ENCODE results near the gene LPAR3. TPM values are rescaled to one million over a fixed set of nuclear protein-coding genes. Genes with fewer than 3 reads are reported as not detected.

The LPAR3 gene
- total RNA-seq, 4 donors from 2014 or later: 9.1 TPM; not detected in 3

GRCh38 chr1:84841971-84842370 lies 51.0 kb downstream of the LPAR3 start:
- no peaks in the 10 kb centered on the region for H3K27me3 ChIP-seq
- H3K36me3 ChIP-seq: no peaks in the 10 kb centered on the region
- H3K4me1 ChIP-seq: no peaks in the 10 kb centered on the region
- H3K9me3 ChIP-seq: no peaks in the 10 kb centered on the region
- DNase-seq: no peak
- H3K27ac ChIP-seq: no peak overlapping the region
- no peak overlapping the region for H3K4me3 ChIP-seq
- TF ChIP-seq POLR2A (IDR thresholded peaks at IDR 0.05): no peak

DNA sequence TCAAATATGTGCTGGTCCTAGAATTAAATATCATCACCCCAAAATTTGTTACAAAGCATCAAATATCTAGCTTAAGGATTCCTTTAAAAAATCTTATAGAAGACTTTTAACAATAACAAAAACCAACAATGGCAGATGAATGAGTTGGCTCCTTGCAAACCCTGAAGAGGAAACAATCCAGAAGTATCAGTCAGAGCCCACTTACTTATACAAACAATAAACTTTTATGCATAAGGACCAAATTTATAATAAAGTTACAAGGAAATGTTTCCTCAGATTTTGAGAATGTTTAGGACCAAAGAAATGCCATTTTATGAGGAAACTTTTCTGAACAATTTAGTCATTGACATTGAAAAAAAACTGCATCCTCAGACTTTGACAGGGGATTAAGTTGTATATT lies 52.7 kb downstream of the LPAR3 start:
- Histone ChIP-seq H3K27ac (no peak overlapping the region), H3K9me3 (no peaks in the 10 kb centered on the region), H3K4me1 (no peaks in the 10 kb centered on the region), H3K36me3 (no peaks in the 10 kb centered on the region), H3K4me3 (no peak overlapping the region), H3K27me3 (no peaks in the 10 kb centered on the region)
- no peak for DNase-seq
- TF ChIP-seq CTCF (IDR thresholded peaks at IDR 0.05) (no peak), POLR2A (IDR thresholded peaks at IDR 0.05) (no peak)

GRCh38 chr1:84839544-84839943 lies 53.5 kb downstream of the LPAR3 start:
- Histone ChIP-seq H3K36me3 (no peaks in the 10 kb centered on the region), H3K4me1 (no peaks in the 10 kb centered on the region), H3K4me3 (no peak overlapping the region), H3K27ac (no peak overlapping the region), H3K27me3 (no peaks in the 10 kb centered on the region), H3K9me3 (no peaks in the 10 kb centered on the region)
- TF ChIP-seq CTCF (IDR thresholded peaks at IDR 0.05) (no peak), POLR2A (IDR thresholded peaks at IDR 0.05) (no peak)
- DNase-seq: no peak

- Histone ChIP-seq H3K4me3 (no peak overlapping the region), H3K9me3 (no peaks in the 10 kb centered on the region), H3K27ac (no peak overlapping the region), H3K36me3 (no peaks in the 10 kb centered on the region), H3K27me3 (no peaks in the 10 kb centered on the region), H3K4me1 (no peaks in the 10 kb centered on the region)
- no peak for TF ChIP-seq POLR2A (IDR thresholded peaks at IDR 0.05)
- TF ChIP-seq CTCF (IDR thresholded peaks at IDR 0.05): no peak
- DNase-seq: no peak
Observed at GRCh38 chr1:84836145-84836544, 56.9 kb downstream of the LPAR3 start.

- no peaks in the 10 kb centered on the region for H3K27me3 ChIP-seq
- H3K4me3 ChIP-seq: no peak overlapping the region
- H3K36me3 ChIP-seq: no peaks in the 10 kb centered on the region
- TF ChIP-seq CTCF (IDR thresholded peaks at IDR 0.05): no peak
- TF ChIP-seq POLR2A (IDR thresholded peaks at IDR 0.05): no peak
- no peak for DNase-seq
- no peaks in the 10 kb centered on the region for H3K9me3 ChIP-seq
- H3K4me1 ChIP-seq: no peaks in the 10 kb centered on the region
- H3K27ac ChIP-seq: no peak overlapping the region
Observed at GRCh38 chr1:84835169-84835568, 57.8 kb downstream of the LPAR3 start.

GRCh38 chr1:84834419-84835064 lies 58.5 kb downstream of the LPAR3 start:
- TF ChIP-seq POLR2A (IDR thresholded peaks at IDR 0.05) (no peak), CTCF (IDR thresholded peaks at IDR 0.05) (no peak)
- Histone ChIP-seq H3K36me3 (no peaks in the 10 kb centered on the region), H3K9me3 (no peaks in the 10 kb centered on the region), H3K27me3 (no peaks in the 10 kb centered on the region), H3K4me3 (no peak overlapping the region), H3K27ac (no peak overlapping the region), H3K4me1 (no peaks in the 10 kb centered on the region)
- DNase-seq: no peak

Measured in Peyer's patch (tissue), 4 donors.